GM19324 (cell line): Measurements from ENCODE around the gene RPS4Y1.

Source experiments
- ATAC-seq: cut with Tn5 transposase; IDR thresholded peaks from one replicate; pipeline ENCODE4 v1.9.1; 2021; ENCODE audit warnings: mild to moderate bottlenecking, moderate library complexity; ENCODE audit not compliant: unreplicated experiment, low FRiP score

RPS4Y1 gene

DNA sequence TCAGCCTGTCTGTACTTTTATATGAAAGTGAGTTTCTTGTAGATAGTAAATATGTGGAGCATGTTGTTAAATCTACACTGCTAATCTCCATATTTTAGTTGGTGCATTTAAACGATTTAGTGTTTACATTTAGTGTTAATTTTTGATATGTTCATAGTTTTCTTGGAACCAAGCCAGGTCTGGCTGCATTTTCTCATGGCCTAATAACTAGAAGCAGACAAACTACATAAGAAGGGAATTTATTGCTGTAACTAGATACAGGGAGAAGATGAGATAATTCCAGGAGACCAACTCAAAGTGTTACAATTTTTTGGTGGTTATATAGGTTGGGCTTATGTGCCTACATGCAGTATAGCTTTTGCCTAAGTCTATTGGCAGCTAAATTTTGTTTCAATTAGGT is 32.8 kb downstream of the RPS4Y1 start:
- no peak for ATAC-seq

- ATAC-seq = no peak
Observed at GRCh38 chrY:2883561-2883960, 42.2 kb downstream of the RPS4Y1 start.

DNA sequence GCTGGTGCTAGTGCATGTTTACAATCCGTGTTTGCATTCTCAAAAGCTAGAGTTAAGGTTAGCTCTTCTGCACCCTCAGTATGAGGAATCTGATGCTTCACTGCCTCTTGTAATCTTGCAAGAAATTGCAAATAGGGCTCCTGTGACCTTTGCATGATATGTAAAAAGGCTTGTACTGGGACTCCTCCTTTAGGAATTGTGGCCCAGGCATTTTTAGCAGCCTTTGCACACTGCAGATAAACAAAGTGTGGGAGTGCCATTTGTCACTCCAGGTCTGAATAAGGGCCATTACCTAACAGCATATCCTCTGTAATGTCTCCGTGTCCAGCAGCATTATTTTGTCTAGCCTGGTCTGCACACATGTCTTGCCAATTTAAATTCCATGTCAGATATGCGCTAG is 44.5 kb downstream of the RPS4Y1 start:
- no peak for ATAC-seq

DNA sequence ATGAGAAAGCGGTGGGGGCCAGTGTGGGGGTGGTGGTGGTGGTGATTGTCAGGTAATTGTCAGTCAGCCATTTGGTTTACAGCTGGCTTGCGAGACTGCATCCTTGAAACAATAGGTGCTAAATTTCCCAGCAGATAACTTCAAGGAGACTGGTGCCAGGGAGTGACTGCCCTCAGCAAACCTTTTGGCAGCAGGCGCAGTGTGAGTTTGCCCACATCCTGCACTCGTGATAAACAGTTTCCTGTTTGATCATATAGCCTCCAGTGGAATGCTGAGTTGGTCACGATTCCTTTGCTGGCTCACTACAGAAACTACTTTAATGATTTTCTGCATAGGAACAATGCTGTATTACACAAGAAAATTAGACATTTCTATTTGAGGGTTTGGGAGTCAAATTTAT is 46.0 kb downstream of the RPS4Y1 start:
- ATAC-seq = no peak

DNA sequence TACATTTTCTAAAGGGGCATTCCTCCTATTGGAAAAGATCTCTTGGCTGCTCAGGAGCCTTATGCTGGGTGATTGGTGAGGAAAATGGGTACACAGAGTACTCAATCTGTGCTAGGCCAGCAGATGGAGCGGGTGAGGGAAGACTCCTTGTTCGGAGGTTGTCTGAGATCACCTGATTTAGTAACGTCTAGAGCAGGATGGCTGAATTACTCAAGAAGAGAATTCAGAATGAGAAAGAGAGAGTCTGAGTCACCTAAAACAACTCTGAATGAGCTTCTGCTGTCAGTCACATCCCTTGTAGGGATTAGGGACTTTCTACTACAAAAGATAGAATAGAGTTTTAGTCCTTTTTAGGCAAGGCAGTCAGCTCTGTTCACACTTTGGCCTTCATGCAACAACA is 46.6 kb downstream of the RPS4Y1 start:
- ATAC-seq = no peak

DNA sequence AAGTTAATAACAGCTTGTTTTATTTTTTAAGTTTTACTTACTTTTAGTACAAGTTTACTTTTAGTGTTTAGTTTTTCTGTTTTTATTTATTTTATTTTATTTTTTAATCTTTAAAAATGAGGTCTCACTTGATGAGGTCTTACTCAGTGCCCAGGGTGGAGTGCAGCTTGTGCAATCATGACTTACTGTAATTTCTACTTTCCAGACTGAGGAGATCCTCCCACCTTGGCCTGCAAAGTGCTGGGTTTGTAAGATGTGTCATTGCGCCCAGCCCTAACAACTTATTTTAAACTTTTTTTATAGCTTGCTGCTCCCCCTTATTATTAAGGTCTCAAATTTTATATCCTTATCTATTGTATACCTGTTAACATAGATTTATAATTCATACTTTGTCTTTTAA is 52.1 kb downstream of the RPS4Y1 start:
- ATAC-seq = no peak

GRCh38 chrY:2896050-2896449 is 54.6 kb downstream of the RPS4Y1 start:
- ATAC-seq = no peak

DNA sequence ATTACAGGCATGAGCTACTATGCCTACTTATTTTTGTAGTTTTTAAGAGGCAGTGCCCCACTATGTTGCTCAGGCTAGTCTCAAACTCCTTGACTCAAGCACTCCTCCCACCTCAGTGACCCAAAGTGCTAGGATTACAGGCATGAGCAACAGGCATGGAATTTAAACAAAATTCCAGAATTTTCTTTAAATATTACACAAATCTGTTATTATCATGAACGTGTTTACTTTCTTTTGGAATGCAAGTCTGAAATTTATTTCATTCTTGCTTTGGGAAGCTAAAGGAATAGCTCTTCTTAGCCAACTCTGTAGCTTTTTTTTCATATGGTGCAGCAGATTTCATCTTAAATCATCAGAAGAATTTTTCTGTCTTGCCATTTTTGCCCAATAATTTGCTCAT is 66.0 kb downstream of the RPS4Y1 start:
- ATAC-seq = no peak

- ATAC-seq = no peak
Observed at GRCh38 chrY:2913066-2913815, 71.8 kb downstream of the RPS4Y1 start.
